Peyer's patch (tissue), 4 donors: ENCODE data around the gene CLPTM1L.

Experiments
- CTCF ChIP-seq, 6 experiments: fragments of 450-650 bp in 4 of 6; fragments of 200-600 bp in 2 of 6; sonication (generic) in 1 of 6; IDR thresholded peaks; one replicate each; pipeline ENCODE4 v1.5.1; 2017 to 2019; ENCODE audit warnings: antibody characterized with exemption in 6 of 6, mild to moderate bottlenecking in 3 of 6, moderate library complexity in 1 of 6
- POLR2A ChIP-seq, 2 donors: fragments of 450-650 bp; IDR thresholded peaks; one replicate each; pipeline ENCODE4 v1.5.1; 2017; ENCODE audit warnings: antibody characterized with exemption in 2 of 2, mild to moderate bottlenecking in 2 of 2, moderate library complexity in 2 of 2

- no peak for TF ChIP-seq POLR2A (IDR thresholded peaks at IDR 0.05)
- TF ChIP-seq CTCF (IDR thresholded peaks at IDR 0.05) = no peak
These were observed 46.8 kb downstream of the CLPTM1L start for GRCh38 chr5:1298067-1298551.
